Activated CD8-positive, alpha-beta memory T cell treated with anti-CD3 and anti-CD28 coated beads for 1 hour (primary cell): ENCODE data around the gene FEN1.

ENCODE experiments used
- DNase-seq, 2 donors: peaks; one replicate each; pipeline ENCODE4 v3.0.0-alpha.2; 2020; ENCODE audit warnings: low read depth in 1 of 2; ENCODE audit errors: extremely low read depth in 1 of 2

The FEN1 gene

GRCh38 chr11:61774411-61774810, 18.3 kb upstream of the FEN1 start:
- no peak for DNase-seq

DNA sequence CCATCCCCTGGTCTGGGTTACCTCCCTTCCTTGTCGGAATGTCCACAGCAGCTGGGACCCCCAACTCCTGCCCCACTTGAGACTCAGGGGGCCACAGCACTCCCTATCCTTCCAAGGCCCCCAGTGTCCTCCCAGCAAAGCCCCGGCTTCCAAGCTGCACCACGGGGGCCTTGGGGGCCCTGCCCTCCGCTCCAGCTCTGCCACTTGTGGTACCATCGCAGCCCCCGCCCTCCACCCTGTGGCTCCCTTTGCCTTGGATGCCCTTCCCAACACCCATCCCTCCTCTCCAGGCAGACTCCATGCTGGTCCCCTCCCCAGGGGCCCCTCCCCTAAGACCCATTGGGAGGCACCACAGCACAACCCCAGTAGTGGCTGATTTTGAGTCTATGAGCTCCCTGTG, 17.6 kb upstream of the FEN1 start:
- DNase-seq = no peak

DNA sequence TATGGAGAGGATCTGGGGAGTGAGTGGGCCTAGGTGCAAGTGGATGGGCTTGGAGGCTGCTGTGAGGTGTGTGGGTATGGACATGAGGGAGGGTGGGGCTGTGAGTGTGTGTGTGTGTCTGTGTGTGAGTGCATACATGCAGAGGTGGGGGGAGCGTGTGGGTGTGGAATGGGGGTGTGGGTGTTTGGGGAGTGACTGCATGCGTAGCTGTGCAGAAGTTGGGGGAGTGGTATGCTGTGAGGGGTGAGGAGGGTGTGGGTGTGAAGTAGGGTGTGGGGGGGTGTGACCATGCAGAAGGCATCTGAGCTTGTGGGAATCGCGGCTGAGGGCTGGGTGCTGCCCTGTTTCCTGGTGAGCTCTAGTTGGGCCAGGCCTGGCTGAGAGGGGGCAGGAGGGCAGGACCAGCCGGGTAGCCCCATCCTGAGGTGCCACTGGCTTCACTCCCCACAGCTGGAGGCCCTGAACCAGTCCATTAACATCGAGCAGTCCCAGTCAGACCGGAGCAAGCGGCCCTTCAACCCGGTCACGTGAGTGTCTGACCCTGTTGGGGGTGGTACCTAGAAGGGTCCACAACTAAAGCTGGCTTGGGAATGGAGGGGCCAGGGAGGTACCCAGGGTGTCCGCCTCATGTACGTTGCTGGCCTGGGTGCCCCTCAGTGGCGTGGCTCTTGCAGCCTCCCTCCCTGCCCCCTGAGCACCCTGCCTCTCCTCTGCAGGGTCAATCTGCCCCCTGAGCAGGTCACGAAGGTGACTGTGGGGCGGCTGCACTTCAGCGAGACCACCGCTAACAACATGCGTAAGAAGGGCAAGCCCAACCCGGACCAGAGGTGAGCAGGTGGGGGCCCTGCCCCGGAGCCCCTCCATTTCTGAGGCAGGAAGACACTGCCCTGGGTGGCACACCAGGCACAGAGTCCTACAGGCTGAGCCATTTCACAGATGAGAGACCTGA, 16.8 kb upstream of the FEN1 start:
- no peak for DNase-seq

- peak in 1 of 2 donors; percentile 35 for DNase-seq
Measured at GRCh38 chr11:61776561-61777075, 16.1 kb upstream of the FEN1 start.

DNA sequence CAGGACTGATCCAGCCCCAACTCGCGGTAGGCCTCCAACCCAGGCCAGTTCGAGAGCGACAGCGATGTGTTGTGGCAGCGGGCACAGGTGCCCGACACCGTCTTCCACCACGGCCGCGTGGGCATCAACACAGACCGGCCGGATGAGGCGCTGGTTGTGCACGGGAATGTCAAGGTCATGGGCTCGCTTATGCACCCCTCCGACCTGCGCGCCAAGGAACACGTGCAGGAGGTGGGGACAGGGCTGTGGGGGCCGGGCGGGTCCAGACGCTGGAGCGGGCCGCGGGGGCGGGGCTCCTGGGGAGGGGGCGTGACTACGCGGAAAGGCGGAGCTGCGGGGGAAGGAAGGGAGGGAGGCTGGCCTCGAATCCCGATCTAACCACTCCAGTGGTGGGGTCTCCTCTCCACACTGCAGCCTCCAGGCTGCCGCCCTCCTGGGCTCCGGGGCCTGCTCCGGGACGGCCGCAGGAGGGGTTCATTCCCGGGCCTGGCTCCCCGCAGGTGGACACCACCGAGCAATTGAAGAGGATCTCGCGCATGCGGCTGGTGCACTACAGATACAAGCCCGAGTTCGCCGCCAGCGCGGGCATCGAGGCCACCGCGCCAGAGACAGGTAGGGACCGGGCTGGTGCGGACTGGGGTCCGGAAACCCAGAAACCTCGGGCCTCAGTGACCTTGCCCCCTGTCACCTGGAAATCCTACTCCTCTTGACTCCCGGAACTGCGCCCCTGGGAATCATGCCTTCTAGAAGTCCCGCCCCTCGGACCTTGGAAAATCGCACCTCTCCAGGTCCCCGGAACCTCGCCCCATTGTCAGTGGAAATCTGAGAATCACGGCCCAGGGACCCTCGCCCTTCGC, 15.2 kb upstream of the FEN1 start:
- DNase-seq = peak in 1 of 2 donors; percentile 45

DNA sequence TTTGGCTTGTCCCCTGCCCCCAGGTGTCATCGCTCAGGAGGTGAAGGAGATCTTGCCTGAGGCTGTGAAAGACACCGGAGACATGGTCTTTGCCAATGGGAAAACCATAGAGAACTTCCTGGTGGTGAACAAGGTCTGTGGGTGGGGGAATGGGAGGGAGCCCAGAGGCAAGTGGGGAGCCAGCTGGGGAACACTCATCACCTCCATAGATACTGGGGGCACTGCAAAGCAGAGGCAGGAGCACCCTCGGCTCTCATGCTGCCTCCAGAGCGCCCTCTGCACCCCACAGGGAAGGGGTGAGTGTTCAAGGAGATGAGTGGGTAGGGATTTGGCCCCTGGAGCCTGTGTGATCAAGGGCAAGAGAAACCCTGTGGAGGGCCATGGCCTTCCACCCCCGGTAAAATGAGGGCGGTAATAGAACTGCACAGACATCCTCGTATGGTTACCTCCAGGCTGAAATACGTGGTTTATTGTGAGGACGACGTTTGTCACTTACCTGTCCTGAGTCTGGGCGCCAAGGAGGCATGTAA, 14.3 kb upstream of the FEN1 start:
- DNase-seq = no peak

DNA sequence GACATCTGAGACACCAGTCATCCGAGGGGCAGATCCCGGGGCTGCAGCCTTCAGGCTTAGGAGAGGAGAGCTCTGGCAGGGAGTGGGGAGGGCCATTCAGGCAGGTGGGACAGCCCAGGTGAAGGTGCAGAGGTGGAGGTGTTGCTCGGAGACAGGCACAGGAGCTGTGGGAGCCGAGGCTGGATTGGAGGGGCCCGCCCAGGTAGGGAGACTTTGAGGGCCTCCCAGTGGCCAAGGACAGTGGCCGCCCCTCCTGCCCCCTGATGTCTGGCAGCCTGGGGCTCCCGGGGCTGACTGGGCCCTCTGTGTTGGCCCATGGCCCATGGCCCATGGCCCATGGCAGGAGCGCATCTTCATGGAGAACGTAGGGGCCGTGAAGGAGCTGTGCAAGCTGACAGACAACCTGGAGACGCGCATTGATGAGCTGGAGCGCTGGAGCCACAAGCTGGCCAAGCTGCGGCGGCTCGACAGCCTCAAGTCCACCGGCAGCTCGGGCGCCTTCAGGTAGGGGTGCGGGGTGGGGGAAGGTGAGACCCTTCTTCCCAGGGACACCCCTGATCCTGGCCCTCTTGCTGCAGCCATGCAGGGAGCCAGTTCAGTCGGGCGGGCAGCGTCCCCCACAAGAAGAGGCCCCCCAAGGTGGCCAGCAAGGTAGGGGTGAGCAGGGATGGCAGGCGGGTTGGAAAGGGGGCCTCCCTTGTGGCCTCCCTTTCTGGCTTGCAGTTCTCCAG, 13.6 kb upstream of the FEN1 start:
- DNase-seq = no peak

GRCh38 chr11:61779666-61780525, 12.8 kb upstream of the FEN1 start:
- no peak for DNase-seq

DNA sequence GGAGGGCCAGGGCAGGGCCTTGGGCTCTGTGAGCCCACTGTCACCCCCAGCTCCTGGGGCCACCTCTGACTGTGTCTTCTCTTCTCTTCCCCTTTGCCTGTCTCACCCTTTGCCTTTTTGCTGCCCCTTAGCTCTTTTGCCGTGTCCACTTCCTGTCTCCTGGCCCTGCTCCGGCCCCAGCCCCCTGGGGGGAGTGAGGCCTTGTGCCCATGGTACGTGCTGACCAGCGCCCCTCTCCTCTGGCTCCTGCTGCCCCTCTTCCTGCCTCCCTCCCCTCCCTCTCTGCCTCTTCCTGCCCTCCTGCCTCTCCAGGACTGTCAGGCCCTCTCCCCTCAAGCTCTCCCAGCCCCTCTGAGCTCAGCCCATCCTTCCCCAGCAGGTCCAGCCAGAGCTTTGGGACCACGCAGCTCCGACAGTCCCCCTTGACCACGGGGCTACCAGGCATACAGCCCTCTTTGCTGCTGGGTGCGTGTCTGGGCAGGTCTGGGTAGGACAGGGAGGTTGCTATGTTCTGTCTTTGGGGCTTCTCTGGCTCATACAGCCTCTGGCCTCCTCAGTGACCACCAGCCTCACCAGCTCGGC, 12.0 kb upstream of the FEN1 start:
- DNase-seq = no peak

DNA sequence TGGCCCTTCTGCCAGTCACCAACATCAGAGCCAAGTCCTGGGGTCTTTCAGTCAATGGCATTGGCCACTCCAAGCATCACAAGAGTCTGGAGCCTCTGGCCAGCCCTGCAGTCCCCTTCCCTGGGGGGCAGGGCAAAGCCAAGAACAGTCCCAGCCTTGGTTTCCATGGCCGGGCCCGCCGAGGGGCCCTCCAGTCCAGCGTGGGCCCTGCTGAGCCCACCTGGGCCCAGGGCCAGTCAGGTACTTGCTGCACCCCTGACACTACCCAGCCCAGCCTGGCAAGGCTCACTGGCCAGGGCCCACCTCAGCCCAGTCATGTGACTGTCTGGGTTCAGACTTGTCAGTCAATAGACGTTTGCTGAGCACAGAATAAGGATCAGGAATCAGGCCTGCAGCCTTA, 11.1 kb upstream of the FEN1 start:
- no peak for DNase-seq

- DNase-seq = no peak
Measured at GRCh38 chr11:61782299-61782698, 10.4 kb upstream of the FEN1 start.

- DNase-seq = no peak
Measured at GRCh38 chr11:61782841-61783240, 9.9 kb upstream of the FEN1 start.

DNA sequence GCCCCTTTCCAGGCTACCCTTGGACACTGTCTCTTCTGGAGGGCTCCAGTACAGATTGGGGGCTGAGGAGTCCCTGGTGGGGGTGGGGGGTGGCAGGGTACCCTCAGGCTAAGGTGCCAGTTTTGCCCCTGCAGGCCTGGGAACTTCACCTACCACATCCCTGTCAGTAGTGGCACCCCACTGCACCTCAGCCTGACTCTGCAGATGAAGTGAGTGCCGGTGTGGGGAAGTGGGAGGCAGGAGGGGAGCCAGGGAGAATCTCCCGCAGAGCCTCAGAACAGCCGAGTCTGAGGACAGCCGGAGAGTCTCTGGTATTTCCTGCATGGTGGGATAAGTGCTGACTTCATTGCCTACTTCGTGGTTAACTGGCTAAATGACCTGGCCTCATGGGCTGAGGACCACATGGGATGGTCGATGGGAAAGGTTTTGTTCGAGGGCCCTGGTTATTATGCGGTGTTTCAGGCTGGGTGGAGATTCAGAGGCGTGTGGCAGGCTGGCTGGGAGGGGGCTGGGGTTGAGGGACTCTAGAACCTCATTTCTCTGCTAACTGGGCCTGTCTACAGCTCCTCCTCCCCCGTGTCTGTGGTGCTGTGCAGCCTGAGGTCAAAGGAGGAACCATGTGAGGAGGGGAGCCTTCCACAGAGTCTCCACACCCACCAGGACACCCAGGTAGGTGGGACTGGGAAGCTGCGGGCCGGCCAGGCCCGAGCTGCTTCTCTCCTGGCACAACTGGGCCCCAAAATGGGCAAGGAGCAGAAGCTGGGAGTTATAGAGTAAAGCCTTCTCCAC, 8.8 kb upstream of the FEN1 start:
- DNase-seq = no peak

GRCh38 chr11:61784506-61784805, 8.3 kb upstream of the FEN1 start:
- no peak for DNase-seq

GRCh38 chr11:61785837-61786402, 6.8 kb upstream of the FEN1 start:
- no peak for DNase-seq

DNA sequence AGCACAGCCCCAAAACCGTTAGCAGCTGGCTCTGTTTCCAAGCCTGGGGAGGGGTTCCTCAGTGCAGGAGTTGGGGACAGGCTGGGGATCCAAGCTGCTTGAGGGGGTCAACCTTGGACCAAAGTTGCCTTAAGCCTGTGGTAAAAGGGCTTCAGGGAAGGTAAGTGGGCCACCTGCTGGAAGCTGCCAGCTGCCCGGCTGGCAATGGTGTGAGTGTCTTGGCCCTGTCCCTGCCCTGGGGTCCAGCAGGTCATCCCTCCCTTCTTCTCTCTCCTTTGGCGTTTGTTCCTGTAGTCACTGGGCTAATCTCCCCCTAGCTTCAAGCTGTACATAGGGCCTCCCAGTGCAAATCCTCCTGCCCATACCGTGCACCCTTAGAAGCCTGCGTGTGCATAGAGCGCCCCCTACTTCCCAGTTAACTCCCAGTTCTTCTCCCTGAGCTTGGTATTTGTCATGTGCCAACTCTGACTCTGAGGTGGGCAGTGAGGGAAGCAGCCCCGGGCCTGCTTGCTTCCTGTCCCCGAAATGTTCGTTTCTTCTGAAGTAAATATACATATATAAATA, 4.7 kb upstream of the FEN1 start:
- no peak for DNase-seq

DNA sequence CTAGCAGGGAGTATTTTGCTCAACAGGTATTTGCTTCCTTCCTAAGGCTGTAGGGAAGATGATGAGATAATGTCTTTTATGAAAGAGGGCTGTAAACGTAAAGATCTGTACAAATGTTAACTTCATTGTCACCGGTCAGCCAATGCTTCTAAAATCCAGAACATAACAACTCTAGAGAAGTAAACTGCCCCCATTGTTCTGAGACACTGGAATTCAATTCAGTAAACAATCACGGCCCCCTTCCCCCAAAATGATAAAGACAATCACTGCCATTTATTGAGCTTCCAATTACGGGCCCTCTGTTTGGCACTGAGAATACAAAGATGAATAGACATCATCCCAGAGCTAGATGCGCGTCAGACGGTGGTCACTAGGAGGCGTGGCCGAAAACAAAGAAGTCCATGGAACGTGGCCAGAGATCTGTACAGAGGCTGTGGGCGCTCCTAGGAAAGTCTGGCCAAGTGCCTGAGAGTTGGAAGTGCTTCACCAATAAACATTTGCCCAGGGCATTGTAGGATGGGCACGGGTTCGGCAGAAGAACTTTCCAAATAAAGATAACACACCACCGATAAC, 888 bp upstream of the FEN1 start:
- DNase-seq = no peak
